ENCODE data around the gene ALDH7A1. TPM values are rescaled to one million over a fixed set of nuclear protein-coding genes. Genes with fewer than 3 reads are reported as not detected.

Gene ALDH7A1
- total RNA-seq, 5 donors from 2014 or later (not counting 1 experiment from before 2014, with no cell fraction given) = 1.2 to 3.3 (median 2.1) TPM

GRCh38 chr5:126536874-126537273 is 58.1 kb downstream of the ALDH7A1 start:
- Mint-ChIP-seq H3K36me3 (no peaks in the 10 kb centered on the region), H3K9me3 (no peaks in the 10 kb centered on the region), H3K4me3 (no peak overlapping the region), H3K27me3 (no peaks in the 10 kb centered on the region), H3K27ac (no peak overlapping the region), H3K4me1 (no peaks in the 10 kb centered on the region)
- no peaks in the 10 kb centered on the region for H3K9me3 ChIP-seq
- no peaks in the 10 kb centered on the region for H3K36me3 ChIP-seq (ENCODE audit: control insufficient read depth in 2 of 2, extremely low read depth in 1 of 2, insufficient read depth in 1 of 2, low read length in 1 of 2)
- 17% methylated on average over 2 of the region's 3 CpGs for WGBS (ENCODE audit: insufficient coverage)
- no peaks in the 10 kb centered on the region for H3K4me1 ChIP-seq (ENCODE audit: control insufficient read depth in 1 of 2, extremely low read depth in 1 of 2, insufficient read depth in 2 of 2, low read length in 2 of 2)
- no peak overlapping the region for H3K27ac ChIP-seq (ENCODE audit: low read length)
- H3K27me3 ChIP-seq (replicated peaks in 1 of 2; ENCODE audit: control insufficient read depth in 2 of 2, extremely low read depth in 1 of 2, insufficient read depth in 2 of 2, low read length in 1 of 2) = peaks cover 0 to 3% of the 10 kb centered on the region in 2 experiments
- no peak overlapping the region for H3K4me3 ChIP-seq (ENCODE audit: control insufficient read depth in 1 of 2, extremely low read depth in 1 of 2, low read length in 1 of 2)
- CTCF ChIA-PET = interaction anchor here (0.5 to 4.1 kb wide), 5 partner anchors 58 to 1426 kb away, joined by 3 to 43 read pairs (median 3); partner anchors contain the start of gene ALDH7A1 (in 1 of the 2)
- POLR2A ChIA-PET = no interaction called here
- ATAC-seq (replicated peaks in 1 of 4) (no peak), DNase-seq (no peak)

DNA sequence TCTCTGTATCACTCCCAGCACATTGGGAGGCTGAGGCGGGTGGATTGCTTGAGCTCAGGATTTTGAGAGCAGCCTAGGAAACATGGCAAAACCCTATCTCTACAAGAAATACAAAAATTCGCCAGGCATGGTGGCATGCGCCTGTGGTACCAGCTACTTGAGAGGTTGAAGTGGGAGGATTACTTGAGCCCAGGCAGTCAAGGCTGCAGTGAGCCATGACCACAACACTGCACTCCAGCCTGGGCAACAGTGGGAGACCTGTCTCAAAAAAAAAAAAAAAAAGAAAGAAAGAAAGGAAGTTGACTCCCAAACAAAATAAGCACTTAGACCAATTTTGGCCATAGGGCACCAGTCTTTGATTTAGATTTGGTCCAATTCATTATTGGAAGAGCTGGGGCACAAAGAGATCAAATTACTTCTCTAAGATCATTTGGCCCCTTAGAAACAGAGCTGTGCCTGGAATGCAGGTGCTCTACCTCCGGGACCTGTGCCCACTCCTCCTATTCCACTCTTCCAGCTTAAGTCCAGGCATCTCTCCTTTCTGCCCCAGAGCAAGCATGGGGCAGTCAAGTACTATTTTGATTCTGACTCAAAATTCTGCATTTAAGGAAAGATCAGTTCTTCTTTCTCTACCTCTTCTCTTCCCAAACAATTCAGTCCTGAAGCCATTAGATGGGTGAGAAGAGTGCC is 59.0 kb downstream of the ALDH7A1 start:
- Histone ChIP-seq H3K4me1 (ENCODE audit: control insufficient read depth in 1 of 2, extremely low read depth in 1 of 2, insufficient read depth in 2 of 2, low read length in 2 of 2) (no peaks in the 10 kb centered on the region), H3K4me3 (ENCODE audit: control insufficient read depth in 1 of 2, extremely low read depth in 1 of 2, low read length in 1 of 2) (no peak overlapping the region), H3K27me3 (replicated peaks in 1 of 2; ENCODE audit: control insufficient read depth in 2 of 2, extremely low read depth in 1 of 2, insufficient read depth in 2 of 2, low read length in 1 of 2) (peaks cover 0 to 3% of the 10 kb centered on the region in 2 experiments), H3K36me3 (ENCODE audit: control insufficient read depth in 2 of 2, extremely low read depth in 1 of 2, insufficient read depth in 1 of 2, low read length in 1 of 2) (no peaks in the 10 kb centered on the region), H3K9me3 (no peaks in the 10 kb centered on the region), H3K27ac (ENCODE audit: low read length) (no peak overlapping the region)
- Mint-ChIP-seq H3K9me3 (no peaks in the 10 kb centered on the region), H3K36me3 (no peaks in the 10 kb centered on the region), H3K27ac (no peak overlapping the region), H3K4me3 (no peak overlapping the region), H3K27me3 (no peaks in the 10 kb centered on the region), H3K4me1 (no peaks in the 10 kb centered on the region)
- ChIA-PET POLR2A (no interaction called here), CTCF (interaction anchor here (0.6 to 3.1 kb wide), 9 partner anchors 9 to 346 kb away, joined by 3 to 12 read pairs (median 4); partner anchors contain the start of gene ALDH7A1 (in 1 of the 2))
- WGBS (ENCODE audit: insufficient coverage) = 100% methylated on average over 1 of the region's 4 CpGs
- no peak for DNase-seq
- no peak for ATAC-seq (replicated peaks in 1 of 4)

- POLR2A ChIA-PET = no interaction called here
- no peaks in the 10 kb centered on the region for H3K9me3 Mint-ChIP-seq
Measured at GRCh38 chr5:126534553-126534952, 60.5 kb downstream of the ALDH7A1 start.

GRCh38 chr5:126531543-126532120 is 63.4 kb downstream of the ALDH7A1 start:
- no peak overlapping the region for H3K27ac Mint-ChIP-seq
- Histone ChIP-seq H3K36me3 (ENCODE audit: control insufficient read depth in 2 of 2, extremely low read depth in 1 of 2, insufficient read depth in 1 of 2, low read length in 1 of 2) (no peaks in the 10 kb centered on the region), H3K9me3 (no peaks in the 10 kb centered on the region), H3K27me3 (replicated peaks in 1 of 2; ENCODE audit: control insufficient read depth in 2 of 2, extremely low read depth in 1 of 2, insufficient read depth in 2 of 2, low read length in 1 of 2) (peaks cover 0 to 4% of the 10 kb centered on the region in 2 experiments), H3K4me1 (ENCODE audit: control insufficient read depth in 1 of 2, extremely low read depth in 1 of 2, insufficient read depth in 2 of 2, low read length in 2 of 2) (no peaks in the 10 kb centered on the region), H3K4me3 (ENCODE audit: control insufficient read depth in 1 of 2, extremely low read depth in 1 of 2, low read length in 1 of 2) (no peak overlapping the region), H3K27ac (ENCODE audit: low read length) (no peak overlapping the region)
- no peak for DNase-seq
- POLR2A ChIA-PET = no interaction called here
- no peak for ATAC-seq (replicated peaks in 1 of 4)
- H3K4me3 Mint-ChIP-seq = no peak overlapping the region
- no peaks in the 10 kb centered on the region for H3K36me3 Mint-ChIP-seq
- 93% methylated on average over 2 of the region's 4 CpGs for WGBS (ENCODE audit: insufficient coverage)
- CTCF ChIA-PET = interaction anchor here in 1 of 2 donors (0.9 to 1.2 kb wide), 3 partner anchors 12 to 192 kb away, joined by 3 to 4 read pairs (median 3); no protein-coding TSS in a partner anchor
- no peaks in the 10 kb centered on the region for H3K27me3 Mint-ChIP-seq
- H3K9me3 Mint-ChIP-seq = peaks cover 0 to 3% (median 0%) of the 10 kb centered on the region in 3 donors
- H3K4me1 Mint-ChIP-seq = no peaks in the 10 kb centered on the region

More at GRCh38 chr5:126534553-126534952, 60.5 kb downstream of the ALDH7A1 start:
- Mint-ChIP-seq H3K4me3 (no peak overlapping the region), H3K4me1 (no peaks in the 10 kb centered on the region), H3K36me3 (no peaks in the 10 kb centered on the region), H3K27ac (no peak overlapping the region), H3K27me3 (no peaks in the 10 kb centered on the region)
- 100% methylated on average over 1 of the region's 1 CpG for WGBS (ENCODE audit: insufficient coverage)
- Histone ChIP-seq H3K27ac (ENCODE audit: low read length) (no peak overlapping the region), H3K27me3 (replicated peaks in 1 of 2; ENCODE audit: control insufficient read depth in 2 of 2, extremely low read depth in 1 of 2, insufficient read depth in 2 of 2, low read length in 1 of 2) (peaks cover 0 to 3% of the 10 kb centered on the region in 2 experiments), H3K4me3 (ENCODE audit: control insufficient read depth in 1 of 2, extremely low read depth in 1 of 2, low read length in 1 of 2) (no peak overlapping the region), H3K9me3 (no peaks in the 10 kb centered on the region), H3K4me1 (ENCODE audit: control insufficient read depth in 1 of 2, extremely low read depth in 1 of 2, insufficient read depth in 2 of 2, low read length in 2 of 2) (no peaks in the 10 kb centered on the region), H3K36me3 (ENCODE audit: control insufficient read depth in 2 of 2, extremely low read depth in 1 of 2, insufficient read depth in 1 of 2, low read length in 1 of 2) (no peaks in the 10 kb centered on the region)
- ATAC-seq (replicated peaks in 1 of 4) (no peak), DNase-seq (no peak)
- CTCF ChIA-PET = interaction anchor here (1.0 to 3.1 kb wide), 6 partner anchors 16 to 196 kb away, joined by 3 to 12 read pairs (median 4); no protein-coding TSS in a partner anchor

DNA sequence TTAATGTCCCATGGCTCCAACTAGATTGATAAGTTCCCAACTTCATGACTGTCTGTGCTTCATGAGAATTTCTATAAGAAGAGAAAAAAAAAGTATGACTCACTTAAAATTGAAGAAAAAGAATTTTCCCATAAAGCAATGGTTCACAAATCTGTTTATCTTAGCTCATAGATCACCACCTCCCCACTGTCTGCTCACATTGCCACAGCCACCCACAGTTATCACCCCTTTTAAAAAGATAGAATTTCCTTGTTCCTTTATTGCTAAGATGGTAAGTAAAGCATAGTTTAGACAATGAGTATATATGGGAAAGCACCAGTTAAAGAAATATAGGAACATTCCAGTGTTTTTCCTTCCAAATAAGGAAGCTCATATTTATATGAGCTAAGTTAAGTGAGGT is 67.1 kb downstream of the ALDH7A1 start:
- peaks cover 3% of the 10 kb centered on the region for H3K36me3 Mint-ChIP-seq
- H3K4me1 Mint-ChIP-seq = peaks cover 0 to 2% (median 0%) of the 10 kb centered on the region in 3 donors
- H3K36me3 ChIP-seq (ENCODE audit: control insufficient read depth in 2 of 2, extremely low read depth in 1 of 2, insufficient read depth in 1 of 2, low read length in 1 of 2) = no peaks in the 10 kb centered on the region
- ATAC-seq (replicated peaks in 1 of 4) = no peak
- peaks cover 0 to 11% (median 0%) of the 10 kb centered on the region in 3 donors for H3K9me3 Mint-ChIP-seq
- H3K27me3 Mint-ChIP-seq = no peaks in the 10 kb centered on the region
- no peak overlapping the region for H3K27ac Mint-ChIP-seq
- ChIA-PET POLR2A (interaction anchor here (0.6 to 0.9 kb wide), 2 partner anchors 87 to 391 kb away, joined by 3 read pairs; no protein-coding TSS in a partner anchor), CTCF (interaction anchor here (1.0 to 1.4 kb wide), 3 partner anchors 12 to 190 kb away, joined by 3 to 4 read pairs (median 4); no protein-coding TSS in a partner anchor)
- DNase-seq = no peak
- no peak overlapping the region for H3K4me3 Mint-ChIP-seq
- no peaks in the 10 kb centered on the region for H3K4me1 ChIP-seq (ENCODE audit: control insufficient read depth in 1 of 2, extremely low read depth in 1 of 2, insufficient read depth in 2 of 2, low read length in 2 of 2)
- H3K27ac ChIP-seq (ENCODE audit: low read length) = no peak overlapping the region
- H3K27me3 ChIP-seq (replicated peaks in 1 of 2; ENCODE audit: control insufficient read depth in 2 of 2, extremely low read depth in 1 of 2, insufficient read depth in 2 of 2, low read length in 1 of 2) = peaks cover 0 to 5% of the 10 kb centered on the region in 2 experiments
- no peak overlapping the region for H3K4me3 ChIP-seq (ENCODE audit: control insufficient read depth in 1 of 2, extremely low read depth in 1 of 2, low read length in 1 of 2)
- no peaks in the 10 kb centered on the region for H3K9me3 ChIP-seq

GRCh38 chr5:126527158-126527557 is 67.9 kb downstream of the ALDH7A1 start:
- ChIA-PET CTCF (interaction anchor here in 1 of 2 donors (1.4 kb wide), 1 partner anchor 189 kb away, joined by 4 read pairs; no protein-coding TSS in a partner anchor), POLR2A (no interaction called here)
- H3K27ac ChIP-seq (ENCODE audit: low read length) = no peak overlapping the region
- DNase-seq (no peak), ATAC-seq (replicated peaks in 1 of 4) (no peak)
- no peaks in the 10 kb centered on the region for H3K9me3 ChIP-seq
- H3K4me1 Mint-ChIP-seq = peaks cover 0 to 2% (median 0%) of the 10 kb centered on the region in 3 donors
- H3K4me3 Mint-ChIP-seq = no peak overlapping the region
- no peak overlapping the region for H3K4me3 ChIP-seq (ENCODE audit: control insufficient read depth in 1 of 2, extremely low read depth in 1 of 2, low read length in 1 of 2)
- H3K4me1 ChIP-seq (ENCODE audit: control insufficient read depth in 1 of 2, extremely low read depth in 1 of 2, insufficient read depth in 2 of 2, low read length in 2 of 2) = no peaks in the 10 kb centered on the region
- H3K36me3 Mint-ChIP-seq = peaks cover 3% of the 10 kb centered on the region
- no peaks in the 10 kb centered on the region for H3K27me3 Mint-ChIP-seq
- peaks cover 0 to 5% of the 10 kb centered on the region in 2 experiments for H3K27me3 ChIP-seq (replicated peaks in 1 of 2; ENCODE audit: control insufficient read depth in 2 of 2, extremely low read depth in 1 of 2, insufficient read depth in 2 of 2, low read length in 1 of 2)
- H3K9me3 Mint-ChIP-seq = peaks cover 0 to 11% (median 0%) of the 10 kb centered on the region in 3 donors
- no peaks in the 10 kb centered on the region for H3K36me3 ChIP-seq (ENCODE audit: control insufficient read depth in 2 of 2, extremely low read depth in 1 of 2, insufficient read depth in 1 of 2, low read length in 1 of 2)
- no peak overlapping the region for H3K27ac Mint-ChIP-seq
- WGBS (ENCODE audit: insufficient coverage) = no CpG with 5 or more reads among the region's 1 CpG

Measured in T-cell (primary cell).